Testis (tissue), 2 donors: ENCODE measurements around the gene CCT2.

Experiments
- POLR2A ChIP-seq: fragments of 450-650 bp; IDR thresholded peaks from one replicate; pipeline ENCODE4 v1.6.1; 2017; ENCODE audit warnings: antibody characterized with exemption, mild to moderate bottlenecking, moderate library complexity
- TF ChIP-seq, protein P1 (sequence below), 3 experiments: fragments of 450-650 bp in 2 of 3; fragments of 200-600 bp in 1 of 3; sonication (generic) in 1 of 3; IDR thresholded peaks; one replicate each; pipeline ENCODE4 v1.5.1; 2016 to 2019; ENCODE audit warnings: antibody characterized with exemption in 3 of 3, mild to moderate bottlenecking in 2 of 3, moderate library complexity in 1 of 3

DNA sequence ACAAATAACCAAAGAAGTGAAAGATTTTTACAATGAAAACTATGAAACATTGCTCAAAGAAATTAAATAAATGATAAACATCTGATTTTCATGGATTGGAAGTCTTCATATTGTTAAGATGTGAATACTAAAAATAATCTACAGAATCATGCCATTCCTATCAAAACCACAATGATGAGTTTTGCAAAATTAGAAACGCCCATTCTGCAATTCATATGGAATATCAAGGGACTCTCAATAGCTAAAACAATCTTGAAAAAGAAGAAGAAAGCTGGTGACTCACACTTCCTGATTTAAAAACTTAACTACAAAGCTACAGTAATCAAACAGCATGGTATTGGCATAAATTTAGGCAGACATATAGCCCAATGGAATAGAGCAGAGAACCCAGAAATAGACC lies 40.2 kb upstream of the CCT2 start:
- no peak for TF ChIP-seq POLR2A
- TF ChIP-seq, protein P1, sequence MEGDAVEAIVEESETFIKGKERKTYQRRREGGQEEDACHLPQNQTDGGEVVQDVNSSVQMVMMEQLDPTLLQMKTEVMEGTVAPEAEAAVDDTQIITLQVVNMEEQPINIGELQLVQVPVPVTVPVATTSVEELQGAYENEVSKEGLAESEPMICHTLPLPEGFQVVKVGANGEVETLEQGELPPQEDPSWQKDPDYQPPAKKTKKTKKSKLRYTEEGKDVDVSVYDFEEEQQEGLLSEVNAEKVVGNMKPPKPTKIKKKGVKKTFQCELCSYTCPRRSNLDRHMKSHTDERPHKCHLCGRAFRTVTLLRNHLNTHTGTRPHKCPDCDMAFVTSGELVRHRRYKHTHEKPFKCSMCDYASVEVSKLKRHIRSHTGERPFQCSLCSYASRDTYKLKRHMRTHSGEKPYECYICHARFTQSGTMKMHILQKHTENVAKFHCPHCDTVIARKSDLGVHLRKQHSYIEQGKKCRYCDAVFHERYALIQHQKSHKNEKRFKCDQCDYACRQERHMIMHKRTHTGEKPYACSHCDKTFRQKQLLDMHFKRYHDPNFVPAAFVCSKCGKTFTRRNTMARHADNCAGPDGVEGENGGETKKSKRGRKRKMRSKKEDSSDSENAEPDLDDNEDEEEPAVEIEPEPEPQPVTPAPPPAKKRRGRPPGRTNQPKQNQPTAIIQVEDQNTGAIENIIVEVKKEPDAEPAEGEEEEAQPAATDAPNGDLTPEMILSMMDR (IDR thresholded peaks at IDR 0.05): no peak
